DMS53 (cell line): ENCODE measurements around the gene NATD1.
A peak's percentile ranks its signal among the peaks of the same experiment; 100 is the strongest.

ENCODE experiments used
- DNase-seq: peaks from one replicate; lab custom pipeline; 2025; lab: John Stamatoyannopoulos, UW

The NATD1 gene

GRCh38 chr17:21193031-21193430 is 60.2 kb downstream of the NATD1 start:
- DNase-seq = peak; percentile 79

- peak; percentile 71 for DNase-seq
Observed at GRCh38 chr17:21192414-21192813, 60.8 kb downstream of the NATD1 start.

GRCh38 chr17:21191698-21192097 is 61.5 kb downstream of the NATD1 start:
- DNase-seq = no peak

- no peak for DNase-seq
Observed at GRCh38 chr17:21190078-21190477, 63.1 kb downstream of the NATD1 start.

GRCh38 chr17:21189361-21189760 is 63.8 kb downstream of the NATD1 start:
- no peak for DNase-seq
